Measurements from ENCODE around the gene AHNAK2. TPM values are rescaled to one million over a fixed set of nuclear protein-coding genes. Genes with fewer than 3 reads are reported as not detected.

The AHNAK2 gene
- total and polyA plus RNA-seq, 2 of the 13 experiments (the other 11 are each of a cell fraction or from before 2014, with no cell fraction given), result 0.11 to 0.18 TPM

DNA sequence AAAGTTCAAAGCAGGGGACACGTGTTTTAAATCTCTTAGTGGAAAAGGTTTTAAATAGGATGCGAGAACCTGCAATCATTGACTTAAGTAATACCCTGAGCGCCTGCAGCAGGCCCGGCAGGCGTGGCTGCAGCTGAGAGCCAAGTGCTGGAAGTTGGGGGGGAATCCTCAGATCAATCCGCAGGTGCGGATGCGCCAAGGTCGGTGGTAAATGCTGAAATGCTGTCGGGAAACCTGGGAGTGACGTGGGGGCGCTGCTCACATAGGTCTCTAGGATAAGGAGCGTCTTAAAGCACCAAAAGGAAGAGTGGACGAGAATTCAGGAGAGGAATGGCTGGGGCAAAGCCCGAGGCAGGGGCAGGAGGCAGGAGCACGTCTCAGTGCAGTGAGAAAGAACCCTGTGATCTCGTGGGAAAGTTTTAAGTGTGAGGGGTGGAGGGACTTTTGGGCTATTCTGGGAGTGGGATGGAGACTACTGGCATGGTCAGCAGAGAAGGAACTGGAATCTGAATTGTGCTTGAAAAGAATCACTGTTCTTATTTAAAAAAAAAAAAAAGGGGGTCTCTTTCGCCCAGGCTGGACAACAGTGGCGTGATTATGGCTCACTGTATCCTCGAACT lies 43.6 kb upstream of the AHNAK2 start (continued):
- TF ChIP-seq ZNF749 (CRISPR knock-in tag; IDR thresholded peaks at IDR 0.05; ENCODE audit: borderline replicate concordance) (no peak; the same call in 1 of the 2 replicates), NAIF1 (CRISPR knock-in tag; IDR thresholded peaks at IDR 0.05; ENCODE audit: borderline replicate concordance) (peak; percentile 60; the same call in 1 of the 2 replicates), RFX3 (CRISPR knock-in tag; IDR thresholded peaks at IDR 0.05) (no peak), ZNF362 (CRISPR knock-in tag; IDR thresholded peaks at IDR 0.05; ENCODE audit: borderline replicate concordance) (no peak), PHF8 (CRISPR knock-in tag; IDR thresholded peaks at IDR 0.05) (peak; percentile 12), HCFC1 (IDR thresholded peaks at IDR 0.05; ENCODE audit: low read depth, low read length) (no peak), IKZF5 (CRISPR knock-in tag; IDR thresholded peaks at IDR 0.05) (peak; percentile 10), ATF7-NPFF (CRISPR knock-in tag; IDR thresholded peaks at IDR 0.05; ENCODE audit: low read depth) (no peak), TBX2 (CRISPR knock-in tag; IDR thresholded peaks at IDR 0.05; ENCODE audit: borderline replicate concordance) (0 out of 2 replicates have a peak, but pooled peaks have one; percentile 4), AHDC1 (CRISPR knock-in tag; IDR thresholded peaks at IDR 0.05; ENCODE audit: borderline replicate concordance) (no peak), MED1 (CRISPR knock-in tag; IDR thresholded peaks at IDR 0.05) (no peak; the same call in 1 of the 2 replicates)
- TF ChIP-seq, protein P1, sequence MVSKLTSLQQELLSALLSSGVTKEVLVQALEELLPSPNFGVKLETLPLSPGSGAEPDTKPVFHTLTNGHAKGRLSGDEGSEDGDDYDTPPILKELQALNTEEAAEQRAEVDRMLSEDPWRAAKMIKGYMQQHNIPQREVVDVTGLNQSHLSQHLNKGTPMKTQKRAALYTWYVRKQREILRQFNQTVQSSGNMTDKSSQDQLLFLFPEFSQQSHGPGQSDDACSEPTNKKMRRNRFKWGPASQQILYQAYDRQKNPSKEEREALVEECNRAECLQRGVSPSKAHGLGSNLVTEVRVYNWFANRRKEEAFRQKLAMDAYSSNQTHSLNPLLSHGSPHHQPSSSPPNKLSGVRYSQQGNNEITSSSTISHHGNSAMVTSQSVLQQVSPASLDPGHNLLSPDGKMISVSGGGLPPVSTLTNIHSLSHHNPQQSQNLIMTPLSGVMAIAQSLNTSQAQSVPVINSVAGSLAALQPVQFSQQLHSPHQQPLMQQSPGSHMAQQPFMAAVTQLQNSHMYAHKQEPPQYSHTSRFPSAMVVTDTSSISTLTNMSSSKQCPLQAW (CRISPR knock-in tag; IDR thresholded peaks at IDR 0.05), result no peak; the same call in 1 of the 2 replicates
- TF ChIP-seq, protein P2, sequence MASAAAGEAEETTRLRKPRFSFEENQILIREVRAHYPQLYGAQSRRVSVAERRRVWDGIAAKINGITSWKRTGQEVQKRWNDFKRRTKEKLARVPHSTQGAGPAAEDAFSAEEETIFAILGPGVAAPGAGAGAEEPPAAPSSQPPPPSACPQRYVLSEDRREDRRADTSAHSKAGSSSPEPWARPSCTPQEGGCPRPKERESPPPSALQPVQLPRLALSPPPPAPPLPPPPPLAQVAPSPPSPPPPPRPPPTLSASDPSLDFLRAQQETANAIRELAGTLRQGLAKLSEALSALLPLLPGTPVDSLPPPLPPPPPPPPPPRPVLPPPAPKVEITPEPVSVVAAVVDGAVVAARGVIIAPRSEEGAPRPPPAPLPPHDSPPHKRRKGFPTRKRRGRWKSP (CRISPR knock-in tag; IDR thresholded peaks at IDR 0.05), result no peak; the same call in 1 of the 2 replicates
- TF ChIP-seq, protein P3, sequence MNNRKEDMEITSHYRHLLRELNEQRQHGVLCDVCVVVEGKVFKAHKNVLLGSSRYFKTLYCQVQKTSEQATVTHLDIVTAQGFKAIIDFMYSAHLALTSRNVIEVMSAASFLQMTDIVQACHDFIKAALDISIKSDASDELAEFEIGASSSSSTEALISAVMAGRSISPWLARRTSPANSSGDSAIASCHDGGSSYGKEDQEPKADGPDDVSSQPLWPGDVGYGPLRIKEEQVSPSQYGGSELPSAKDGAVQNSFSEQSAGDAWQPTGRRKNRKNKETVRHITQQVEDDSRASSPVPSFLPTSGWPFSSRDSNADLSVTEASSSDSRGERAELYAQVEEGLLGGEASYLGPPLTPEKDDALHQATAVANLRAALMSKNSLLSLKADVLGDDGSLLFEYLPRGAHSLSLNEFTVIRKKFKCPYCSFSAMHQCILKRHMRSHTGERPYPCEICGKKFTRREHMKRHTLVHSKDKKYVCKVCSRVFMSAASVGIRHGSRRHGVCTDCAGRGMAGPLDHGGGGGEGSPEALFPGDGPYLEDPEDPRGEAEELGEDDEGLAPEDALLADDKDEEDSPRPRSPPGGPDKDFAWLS (CRISPR knock-in tag; IDR thresholded peaks at IDR 0.05; ENCODE audit: borderline replicate concordance), result no peak
